Hepatocyte (in vitro differentiated cells): ENCODE data around the gene AGGF1.

ENCODE experiments used
- EZH2 ChIP-seq: fragments of 200-600 bp; sonication (generic); IDR thresholded peaks from 2 replicates; pipeline ENCODE4 v1.6.1; 2016; ENCODE audit warnings: antibody characterized with exemption, mild to moderate bottlenecking, borderline replicate concordance
- EZH2phosphoT487 ChIP-seq: fragments of 200-600 bp; sonication (generic); IDR thresholded peaks from one replicate; pipeline ENCODE4 v1.6.1; 2018; ENCODE audit warnings: antibody characterized with exemption, mild to moderate bottlenecking, low read depth, moderate library complexity; ENCODE audit not compliant: unreplicated experiment, severe bottlenecking
- TF ChIP-seq, protein P1 (sequence below): fragments of 200-600 bp; sonication (generic); IDR thresholded peaks from 2 replicates; pipeline ENCODE4 v1.5.1; 2016; ENCODE audit warnings: antibody characterized with exemption, mild to moderate bottlenecking; ENCODE audit not compliant: poor library complexity

DNA sequence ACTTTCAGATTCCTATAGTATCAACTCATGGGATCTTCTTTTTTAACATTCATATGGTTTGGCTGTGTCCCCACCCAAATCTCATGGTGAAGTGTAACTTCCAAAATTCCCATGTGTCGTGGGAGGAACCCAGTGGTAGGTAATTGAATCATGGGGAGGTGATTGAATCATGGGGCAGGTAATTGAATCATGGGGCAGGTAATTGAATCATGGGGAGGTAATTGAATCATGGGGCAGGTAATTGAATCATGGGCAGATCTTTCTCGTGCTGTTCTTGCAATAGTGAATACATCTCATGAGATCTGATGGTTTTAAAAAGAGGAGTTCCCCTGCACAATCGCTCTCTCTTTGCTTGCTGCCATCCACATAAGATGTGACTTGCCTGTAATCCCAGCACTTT lies 21.8 kb upstream of the AGGF1 start:
- TF ChIP-seq, protein P1, sequence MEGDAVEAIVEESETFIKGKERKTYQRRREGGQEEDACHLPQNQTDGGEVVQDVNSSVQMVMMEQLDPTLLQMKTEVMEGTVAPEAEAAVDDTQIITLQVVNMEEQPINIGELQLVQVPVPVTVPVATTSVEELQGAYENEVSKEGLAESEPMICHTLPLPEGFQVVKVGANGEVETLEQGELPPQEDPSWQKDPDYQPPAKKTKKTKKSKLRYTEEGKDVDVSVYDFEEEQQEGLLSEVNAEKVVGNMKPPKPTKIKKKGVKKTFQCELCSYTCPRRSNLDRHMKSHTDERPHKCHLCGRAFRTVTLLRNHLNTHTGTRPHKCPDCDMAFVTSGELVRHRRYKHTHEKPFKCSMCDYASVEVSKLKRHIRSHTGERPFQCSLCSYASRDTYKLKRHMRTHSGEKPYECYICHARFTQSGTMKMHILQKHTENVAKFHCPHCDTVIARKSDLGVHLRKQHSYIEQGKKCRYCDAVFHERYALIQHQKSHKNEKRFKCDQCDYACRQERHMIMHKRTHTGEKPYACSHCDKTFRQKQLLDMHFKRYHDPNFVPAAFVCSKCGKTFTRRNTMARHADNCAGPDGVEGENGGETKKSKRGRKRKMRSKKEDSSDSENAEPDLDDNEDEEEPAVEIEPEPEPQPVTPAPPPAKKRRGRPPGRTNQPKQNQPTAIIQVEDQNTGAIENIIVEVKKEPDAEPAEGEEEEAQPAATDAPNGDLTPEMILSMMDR = no peak
- TF ChIP-seq EZH2 (no peak), EZH2phosphoT487 (no peak)
